Heart right ventricle (tissue), 16 donors: ENCODE data around the gene IL21R. TPM values are rescaled to one million over a fixed set of nuclear protein-coding genes. Genes with fewer than 3 reads are reported as not detected.

Experiments used
- ATAC-seq, 8 donors: fragments of 200-7000 bp; cut with Tn5 transposase; one replicate each; pipeline ENCODE4 v1.9.1; 2020; ENCODE audit warnings: mild to moderate bottlenecking in 8 of 8, moderate library complexity in 8 of 8, moderate number of reproducible peaks in 1 of 8
- DNase-seq, 2 donors: peaks; one replicate each; pipeline ENCODE4 v3.0.0-alpha.2; 2020
- H3K27ac ChIP-seq, 10 donors: fragments of 200-600 bp; sonication (generic) in 2 of 10; one replicate each; pipeline versions ENCODE4 v1.5.0 to v1.8.0; 2020 to 2022; ENCODE audit warnings: mild to moderate bottlenecking in 3 of 10
- H3K27me3 ChIP-seq, 7 donors: fragments of 200-600 bp; one replicate each; pipeline ENCODE4 v1.8.0; 2021 to 2022; ENCODE audit warnings: mild to moderate bottlenecking in 2 of 7
- H3K36me3 ChIP-seq, 9 donors: fragments of 200-600 bp; sonication (generic) in 1 of 9; one replicate each; pipeline versions ENCODE4 v1.5.0 to v1.8.0; 2020 to 2022; ENCODE audit warnings: mild to moderate bottlenecking in 2 of 9
- H3K4me1 ChIP-seq, 9 donors: fragments of 200-600 bp; sonication (generic) in 1 of 9; one replicate each; pipeline versions ENCODE4 v1.5.0 to v1.8.0; 2020 to 2022; ENCODE audit warnings: mild to moderate bottlenecking in 4 of 9
- H3K4me3 ChIP-seq, 10 donors: fragments of 200-600 bp; sonication (generic) in 2 of 10; one replicate each; pipeline versions ENCODE4 v1.5.0 to v1.8.0; 2020 to 2022; ENCODE audit warnings: mild to moderate bottlenecking in 7 of 10, moderate library complexity in 2 of 10
- H3K9me3 ChIP-seq, 11 donors: fragments of 200-600 bp in 10 of 11; sonication (generic) in 2 of 11; one replicate each; pipeline versions ENCODE4 v1.5.0 to v1.8.0; 2013 to 2022; ENCODE audit warnings: mild to moderate bottlenecking in 2 of 11, control low read depth in 1 of 11, moderate library complexity in 1 of 11
- CTCF ChIP-seq, 9 donors: fragments of 200-600 bp; sonication (generic) in 2 of 9; IDR thresholded peaks; one replicate each; pipeline versions ENCODE4 v1.5.0 to v1.8.0; 2021 to 2022; ENCODE audit warnings: antibody characterized with exemption in 9 of 9, mild to moderate bottlenecking in 5 of 9, moderate library complexity in 1 of 9
- WGBS, 2 donors: extraction: QIAGEN DNeasy Blood & Tissue Kit; methylation state at CpG; one replicate each; pipeline ENCODE4 v1.1.7; 2013; ENCODE audit warnings: inconsistent platforms in 1 of 2; 5-methylcytosine and 5-hydroxymethylcytosine counted together
- intact Hi-C, 10 donors: fragments of 100-400 bp; cut with DNase I; formaldehyde crosslinking; loops; one replicate each; pipeline versions ENCODE4 v1.11.1 to v1.14.2; 2022
- polyA plus RNA-seq, 2 donors: library from polyadenylated mRNA; stranded (reverse); fragments of 200-250 nt; gene quantifications; one replicate each; pipeline ENCODE4 v1.2.3, GENCODE V29; 2013
- total RNA-seq, 10 donors: library from RNA; stranded (reverse); fragmentation: NEBNext Ultra II Directional in 3 of 10; extraction: Animal tissue kit (Norgen Biotek cat#: 25700) in 3 of 10; gene quantifications; one replicate each; pipeline versions ENCODE4 v1.2.1 to v1.2.4, GENCODE V29; 2021 to 2023
- donor health status: Arrhythmogenic right ventricular cardiomyopathy.
- donor health status: ischemic (EF 13 %, LVEDD 7.1; RV severe dilation, severe dysfunction).
- donor health status: healthy with polysubstance abuse.
- donor health status: DM: no; HTN: yes; CAD: no.
- donor health status: DM: no; HTN: no; CAD: no.
- donor health status: ischemic (EF 25% LVEDD 6.9; RV normal size, moderate dysfunction).
- donor health status: ischemic (EF 25% LVEDD 5.7; RV mildly dilated, moderate dysfunction).
- donor health status: healthy.
- donor health status: DM: yes; HTN: yes; CAD: no.
- donor health status: Ischemic cardiomyopathy.
- donor health status: ischemic (EF 35%, LVEDD 5.7; RV mildly dilated, moderate dysfunction).
- donor health status: nonischemic (EF 11% LVEDD 7.7; RV severe dilation, severe dysfunction).
- donor health status: DM: yes; HTN: yes; CAD: no.
- donor health status: PGD.
- donor health status: ischemic (EF 29% LVEDD 5.4; RV normal size, mild dysfunction).
- donor health status: nonischemic (EF 23%, LVEDD 6.1; RV moderate dilation, normal function).

Gene IL21R
- total and polyA plus RNA-seq, 12 donors = 0.06 to 3.6 (median 0.14) TPM; not detected in 2

DNA sequence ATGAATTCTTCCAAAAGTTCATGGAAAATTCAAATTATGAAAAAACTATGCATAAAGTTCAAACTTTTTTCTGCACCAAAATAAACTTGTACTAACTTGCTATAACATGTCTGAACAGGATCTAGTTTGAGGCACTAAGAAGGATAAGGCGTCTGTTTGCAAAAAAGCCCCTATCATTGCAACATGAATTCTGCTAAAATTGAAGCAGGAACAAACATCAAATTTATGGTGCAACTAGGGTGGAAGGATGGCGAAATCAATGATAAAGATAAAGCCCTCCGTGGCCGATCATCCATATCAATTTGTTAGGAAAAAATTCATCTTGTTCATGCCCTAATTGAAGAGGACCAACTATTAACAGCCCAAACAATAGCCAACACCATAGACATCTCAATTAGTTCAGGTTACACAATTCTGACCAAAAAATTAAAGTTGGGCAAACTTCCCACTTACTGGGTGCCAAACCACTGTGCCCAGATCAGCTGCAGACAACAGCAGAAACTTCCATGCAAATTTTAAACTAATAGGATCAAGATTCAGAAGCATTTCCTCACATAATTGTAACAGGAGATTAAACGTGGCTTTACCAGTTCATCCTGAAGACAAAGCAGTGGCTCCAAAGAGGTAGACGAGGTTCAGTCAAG, 12.9 kb downstream of the IL21R start:
- H3K36me3 ChIP-seq = no peaks in the 10 kb centered on the region
- H3K27me3 ChIP-seq = no peaks in the 10 kb centered on the region
- H3K4me3 ChIP-seq = no peak overlapping the region
- ATAC-seq (no peak), DNase-seq (no peak)
- peak overlapping the region in 1 of 10 donors; percentile 31 for H3K27ac ChIP-seq
- H3K4me1 ChIP-seq = peaks cover 0 to 25% (median 0%) of the 10 kb centered on the region in 9 donors
- no peak for TF ChIP-seq CTCF (IDR thresholded peaks at IDR 0.05)
- H3K9me3 ChIP-seq = peaks cover 0 to 23% (median 4%) of the 10 kb centered on the region in 11 donors
- WGBS, 2 donors = 71 to 79% methylated on average over 6 of the region's 6 CpGs
- intact Hi-C loops = no loop called here

DNA sequence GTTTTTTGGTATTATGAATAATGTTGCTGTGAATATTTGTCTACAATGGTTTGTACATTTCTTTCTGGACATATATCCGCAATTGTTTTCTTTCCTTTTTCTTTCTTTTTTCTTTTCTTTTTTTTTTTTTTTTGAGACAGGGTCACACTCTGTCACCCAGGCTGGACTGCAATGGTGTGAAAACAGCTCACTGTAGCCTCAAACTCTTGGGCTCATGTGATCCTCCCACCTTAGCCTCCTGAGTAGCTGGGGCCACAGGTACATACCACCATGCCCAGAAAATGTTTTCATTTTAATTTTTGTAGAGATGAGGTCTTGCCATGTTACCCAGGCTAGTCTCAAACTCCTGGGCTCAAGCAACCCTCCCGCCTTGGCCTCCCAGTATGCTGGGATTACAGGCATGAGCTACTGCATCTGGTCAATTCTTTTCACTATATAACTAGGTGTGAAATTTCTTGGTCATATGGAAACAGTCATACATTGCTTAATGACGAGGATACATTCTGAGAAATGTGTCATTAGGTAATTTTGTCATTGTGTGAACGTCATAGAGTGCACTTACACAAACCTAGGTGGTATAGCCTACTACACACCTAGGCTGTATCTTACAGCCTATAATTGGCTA, 15.2 kb downstream of the IL21R start:
- Histone ChIP-seq H3K36me3 (no peaks in the 10 kb centered on the region), H3K27ac (no peak overlapping the region), H3K27me3 (no peaks in the 10 kb centered on the region), H3K9me3 (peaks cover 0 to 25% (median 11%) of the 10 kb centered on the region in 11 donors), H3K4me1 (peaks cover 0 to 14% (median 0%) of the 10 kb centered on the region in 9 donors), H3K4me3 (no peak overlapping the region)
- intact Hi-C loops = no loop called here
- ATAC-seq = no peak
- WGBS, 2 donors = 86 to 89% methylated on average over 4 of the region's 4 CpGs
- no peak for TF ChIP-seq CTCF (IDR thresholded peaks at IDR 0.05)
- no peak for DNase-seq

DNA sequence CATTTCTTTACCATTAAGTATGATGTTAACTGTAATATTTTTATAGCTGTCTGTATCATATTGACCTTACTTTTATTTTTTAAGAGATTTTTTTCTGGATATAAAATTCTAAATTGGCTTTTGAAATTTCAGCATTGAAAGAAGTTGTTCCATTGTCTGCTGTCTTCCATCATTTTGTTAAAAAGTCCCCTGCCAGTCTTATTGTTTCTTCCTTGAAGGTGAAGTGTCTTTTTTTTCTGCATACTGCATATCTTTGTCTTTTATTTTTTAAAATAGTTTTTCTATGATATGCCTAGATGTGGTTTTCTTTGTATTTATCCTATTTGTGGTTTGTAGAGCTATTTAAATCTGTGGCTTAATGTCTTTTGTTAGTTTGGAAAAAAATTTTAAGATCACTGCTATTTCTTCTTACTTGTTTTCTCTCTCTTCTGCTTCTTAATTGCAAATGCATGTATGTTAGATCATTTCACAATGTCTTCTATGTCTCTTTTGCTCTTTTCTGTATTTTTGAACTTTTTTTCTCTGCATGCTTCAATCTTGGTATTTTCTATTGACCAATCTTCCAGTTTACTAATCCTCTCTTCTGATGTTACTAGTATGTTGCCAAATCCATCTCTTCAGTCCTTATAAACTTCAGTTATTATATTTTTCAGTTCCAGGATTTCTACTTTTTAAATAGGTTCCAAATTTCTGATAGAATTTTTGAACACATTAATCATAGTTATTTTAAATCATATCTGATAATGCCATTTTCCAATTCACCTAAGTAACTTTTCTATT, 20.2 kb downstream of the IL21R start:
- no peak overlapping the region for H3K27ac ChIP-seq
- peaks cover 0 to 13% (median 0%) of the 10 kb centered on the region in 9 donors for H3K4me1 ChIP-seq
- ATAC-seq = no peak
- no peak for TF ChIP-seq CTCF (IDR thresholded peaks at IDR 0.05)
- H3K9me3 ChIP-seq = peaks cover 0 to 36% (median 23%) of the 10 kb centered on the region in 11 donors
- intact Hi-C loops = no loop called here
- no peaks in the 10 kb centered on the region for H3K36me3 ChIP-seq
- H3K27me3 ChIP-seq = peaks cover 0 to 7% (median 1%) of the 10 kb centered on the region in 7 donors
- no peak for DNase-seq
- no peak overlapping the region for H3K4me3 ChIP-seq

GRCh38 chr16:27424772-27425498, 23.0 kb downstream of the IL21R start:
- Histone ChIP-seq H3K27ac (no peak overlapping the region), H3K9me3 (peaks cover 0 to 36% (median 23%) of the 10 kb centered on the region in 11 donors), H3K27me3 (peaks cover 0 to 27% (median 21%) of the 10 kb centered on the region in 7 donors), H3K36me3 (no peaks in the 10 kb centered on the region), H3K4me3 (no peak overlapping the region), H3K4me1 (peaks cover 0 to 16% (median 0%) of the 10 kb centered on the region in 9 donors)
- 89 to 92% methylated on average over 10 of the region's 10 CpGs for WGBS, 2 donors
- ATAC-seq (no peak), DNase-seq (no peak)
- intact Hi-C loops = no loop called here
- TF ChIP-seq CTCF (IDR thresholded peaks at IDR 0.05) = no peak
